ENCODE data around the gene FOXL1.

FOXL1 gene

DNA sequence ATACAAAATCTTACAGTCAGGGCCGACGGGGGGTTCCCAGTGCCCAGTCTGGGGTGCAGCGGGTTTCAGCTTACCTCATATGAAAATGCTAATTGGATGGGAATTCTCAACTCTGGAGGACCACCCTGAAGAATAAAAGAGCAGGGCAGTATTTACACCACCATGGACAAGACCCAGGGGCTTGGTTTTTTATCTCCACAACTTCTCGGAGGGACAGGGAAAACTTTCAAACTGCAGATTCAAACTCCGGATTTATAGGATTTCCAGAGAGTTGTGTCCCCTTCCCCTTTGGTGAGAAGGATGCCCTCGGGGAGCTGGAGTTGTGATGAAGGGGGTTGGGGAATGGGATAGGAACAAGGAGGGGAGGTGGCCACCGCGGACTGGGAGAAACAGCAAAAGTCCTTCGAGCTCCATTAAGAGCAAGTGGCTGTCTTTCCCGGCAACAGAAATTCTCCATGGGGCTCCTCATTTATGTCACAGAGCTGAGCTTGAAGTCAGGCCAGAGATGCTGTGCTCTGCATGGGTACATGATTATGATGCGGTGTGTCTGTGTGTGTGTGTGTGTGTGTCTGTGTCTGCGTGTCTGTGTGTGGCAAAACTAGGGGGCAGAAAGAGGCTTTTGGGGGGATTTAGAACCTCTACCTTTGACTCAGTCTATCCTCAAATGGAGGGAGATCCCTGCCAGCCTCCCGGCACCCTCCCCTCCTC lies 15.7 kb downstream of the FOXL1 start:
- no peak overlapping the region for H3K9ac ChIP-seq (ENCODE audit: low read length)
- no peaks in the 10 kb centered on the region for H3K36me3 ChIP-seq (ENCODE audit: low read length)
- no peak for TF ChIP-seq EZH2phosphoT487 (conservative IDR thresholded peaks at IDR 0.05; ENCODE audit: low read length)
- TF ChIP-seq, protein P1, sequence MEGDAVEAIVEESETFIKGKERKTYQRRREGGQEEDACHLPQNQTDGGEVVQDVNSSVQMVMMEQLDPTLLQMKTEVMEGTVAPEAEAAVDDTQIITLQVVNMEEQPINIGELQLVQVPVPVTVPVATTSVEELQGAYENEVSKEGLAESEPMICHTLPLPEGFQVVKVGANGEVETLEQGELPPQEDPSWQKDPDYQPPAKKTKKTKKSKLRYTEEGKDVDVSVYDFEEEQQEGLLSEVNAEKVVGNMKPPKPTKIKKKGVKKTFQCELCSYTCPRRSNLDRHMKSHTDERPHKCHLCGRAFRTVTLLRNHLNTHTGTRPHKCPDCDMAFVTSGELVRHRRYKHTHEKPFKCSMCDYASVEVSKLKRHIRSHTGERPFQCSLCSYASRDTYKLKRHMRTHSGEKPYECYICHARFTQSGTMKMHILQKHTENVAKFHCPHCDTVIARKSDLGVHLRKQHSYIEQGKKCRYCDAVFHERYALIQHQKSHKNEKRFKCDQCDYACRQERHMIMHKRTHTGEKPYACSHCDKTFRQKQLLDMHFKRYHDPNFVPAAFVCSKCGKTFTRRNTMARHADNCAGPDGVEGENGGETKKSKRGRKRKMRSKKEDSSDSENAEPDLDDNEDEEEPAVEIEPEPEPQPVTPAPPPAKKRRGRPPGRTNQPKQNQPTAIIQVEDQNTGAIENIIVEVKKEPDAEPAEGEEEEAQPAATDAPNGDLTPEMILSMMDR (IDR thresholded peaks at IDR 0.05; ENCODE audit: insufficient read depth, low read length, poor library complexity, severe bottlenecking): no peak
- no peaks in the 10 kb centered on the region for H3F3A ChIP-seq (ENCODE audit: insufficient read depth)
- no peaks in the 10 kb centered on the region for H3K27me3 ChIP-seq (ENCODE audit: low read length)
- H2AFZ ChIP-seq (ENCODE audit: low read depth, low read length, severe bottlenecking): no peak overlapping the region
- no peak overlapping the region for H3K4me2 ChIP-seq (ENCODE audit: low read depth, low read length, poor library complexity, severe bottlenecking)
- H3K9me2 ChIP-seq (replicated peaks; ENCODE audit: insufficient read depth, low read length): no peaks in the 10 kb centered on the region
- no peak overlapping the region for H3K4me3 ChIP-seq (ENCODE audit: insufficient read depth, low read length, poor library complexity, severe bottlenecking)
- no peak overlapping the region for H3K27ac ChIP-seq (ENCODE audit: low read depth, low read length)
- H4K20me1 ChIP-seq (ENCODE audit: low read depth, low read length): no peaks in the 10 kb centered on the region
- H3K9me3 ChIP-seq (ENCODE audit: insufficient read depth, low read length): no peaks in the 10 kb centered on the region
- H3K79me2 ChIP-seq (ENCODE audit: insufficient read depth, low read length): no peaks in the 10 kb centered on the region

DNA sequence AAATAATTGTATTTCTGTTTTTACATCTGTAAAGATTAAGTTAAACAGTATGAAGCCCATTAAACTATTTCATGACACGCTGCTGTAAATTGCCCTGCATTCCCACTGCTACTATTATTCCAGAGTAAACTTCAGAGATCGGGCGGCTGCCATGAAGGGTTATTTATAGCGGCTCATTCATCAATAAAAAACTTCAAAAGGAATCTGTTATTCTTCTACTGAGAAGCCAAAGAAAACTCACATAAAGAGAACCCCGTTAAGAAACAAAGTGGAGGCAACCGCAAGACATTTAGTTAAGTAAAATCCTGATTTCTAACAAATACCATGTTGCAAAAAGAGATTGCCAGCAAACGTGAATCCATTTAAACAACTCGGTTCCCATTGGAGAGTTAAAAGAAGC lies 16.4 kb downstream of the FOXL1 start:
- no peak overlapping the region for H3K9ac ChIP-seq (ENCODE audit: low read length)
- no peak overlapping the region for H2AFZ ChIP-seq (ENCODE audit: low read depth, low read length, severe bottlenecking)
- H4K20me1 ChIP-seq (ENCODE audit: low read depth, low read length): no peaks in the 10 kb centered on the region
- H3K4me3 ChIP-seq (ENCODE audit: insufficient read depth, low read length, poor library complexity, severe bottlenecking): no peak overlapping the region
- no peaks in the 10 kb centered on the region for H3K9me2 ChIP-seq (replicated peaks; ENCODE audit: insufficient read depth, low read length)
- TF ChIP-seq, protein P1 (IDR thresholded peaks at IDR 0.05; ENCODE audit: insufficient read depth, low read length, poor library complexity, severe bottlenecking): no peak
- no peak for TF ChIP-seq EZH2phosphoT487 (conservative IDR thresholded peaks at IDR 0.05; ENCODE audit: low read length)
- no peaks in the 10 kb centered on the region for H3K9me3 ChIP-seq (ENCODE audit: insufficient read depth, low read length)
- no peaks in the 10 kb centered on the region for H3F3A ChIP-seq (ENCODE audit: insufficient read depth)
- no peaks in the 10 kb centered on the region for H3K36me3 ChIP-seq (ENCODE audit: low read length)
- H3K27me3 ChIP-seq (ENCODE audit: low read length): no peaks in the 10 kb centered on the region
- H3K27ac ChIP-seq (ENCODE audit: low read depth, low read length): no peak overlapping the region
- no peak overlapping the region for H3K4me2 ChIP-seq (ENCODE audit: low read depth, low read length, poor library complexity, severe bottlenecking)
- H3K79me2 ChIP-seq (ENCODE audit: insufficient read depth, low read length): no peaks in the 10 kb centered on the region

DNA sequence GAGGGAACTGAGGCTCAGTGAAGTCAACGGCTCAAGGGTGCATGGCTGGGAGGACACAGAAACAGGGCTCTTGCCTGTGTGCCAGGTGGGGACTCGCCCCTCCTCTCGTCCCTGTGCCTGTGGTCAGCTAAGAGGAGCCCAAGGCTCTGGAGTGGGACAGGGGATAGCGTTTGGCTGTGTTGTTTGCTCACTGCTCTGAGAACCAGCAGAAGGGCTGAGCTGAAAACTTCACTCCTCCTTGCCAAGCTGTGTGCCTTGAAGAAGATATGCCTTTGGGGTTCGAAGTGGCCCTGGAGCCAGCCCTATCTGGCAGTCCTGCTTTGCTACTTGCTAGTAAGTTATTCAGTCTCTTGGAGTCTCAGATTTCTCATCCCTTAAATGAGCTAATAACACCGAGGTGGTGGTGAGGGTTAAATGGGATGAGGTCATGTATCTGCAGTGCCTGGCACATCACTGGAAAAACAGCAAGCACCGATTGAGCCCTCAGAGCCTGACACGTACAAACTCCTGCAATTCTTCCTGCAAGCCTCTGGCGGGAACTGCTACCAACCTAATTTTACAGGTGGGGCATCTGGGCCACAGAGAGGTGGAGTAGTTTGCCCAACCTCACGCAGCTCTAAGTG lies 17.7 kb downstream of the FOXL1 start:
- TF ChIP-seq, protein P1 (IDR thresholded peaks at IDR 0.05; ENCODE audit: insufficient read depth, low read length, poor library complexity, severe bottlenecking): no peak
- TF ChIP-seq EZH2phosphoT487 (conservative IDR thresholded peaks at IDR 0.05; ENCODE audit: low read length): no peak
- H3F3A ChIP-seq (ENCODE audit: insufficient read depth): no peaks in the 10 kb centered on the region
- no peak overlapping the region for H3K4me2 ChIP-seq (ENCODE audit: low read depth, low read length, poor library complexity, severe bottlenecking)
- no peaks in the 10 kb centered on the region for H3K79me2 ChIP-seq (ENCODE audit: insufficient read depth, low read length)
- H3K4me3 ChIP-seq (ENCODE audit: insufficient read depth, low read length, poor library complexity, severe bottlenecking): no peak overlapping the region
- no peak overlapping the region for H3K9ac ChIP-seq (ENCODE audit: low read length)
- no peaks in the 10 kb centered on the region for H3K9me3 ChIP-seq (ENCODE audit: insufficient read depth, low read length)
- H3K36me3 ChIP-seq (ENCODE audit: low read length): no peaks in the 10 kb centered on the region
- H3K27me3 ChIP-seq (ENCODE audit: low read length): no peaks in the 10 kb centered on the region
- H2AFZ ChIP-seq (ENCODE audit: low read depth, low read length, severe bottlenecking): no peak overlapping the region
- H3K9me2 ChIP-seq (replicated peaks; ENCODE audit: insufficient read depth, low read length): no peaks in the 10 kb centered on the region
- no peaks in the 10 kb centered on the region for H4K20me1 ChIP-seq (ENCODE audit: low read depth, low read length)
- H3K27ac ChIP-seq (ENCODE audit: low read depth, low read length): no peak overlapping the region
